HG02870 (cell line): Measurements from ENCODE around the gene FASTK.
A peak's percentile ranks its signal among the peaks of the same experiment; 100 is the strongest.

Experiments
- ATAC-seq: cut with Tn5 transposase; IDR thresholded peaks from one replicate; pipeline ENCODE4 v1.9.1; 2021; ENCODE audit warnings: mild to moderate bottlenecking, moderate library complexity; ENCODE audit not compliant: unreplicated experiment

FASTK gene

DNA sequence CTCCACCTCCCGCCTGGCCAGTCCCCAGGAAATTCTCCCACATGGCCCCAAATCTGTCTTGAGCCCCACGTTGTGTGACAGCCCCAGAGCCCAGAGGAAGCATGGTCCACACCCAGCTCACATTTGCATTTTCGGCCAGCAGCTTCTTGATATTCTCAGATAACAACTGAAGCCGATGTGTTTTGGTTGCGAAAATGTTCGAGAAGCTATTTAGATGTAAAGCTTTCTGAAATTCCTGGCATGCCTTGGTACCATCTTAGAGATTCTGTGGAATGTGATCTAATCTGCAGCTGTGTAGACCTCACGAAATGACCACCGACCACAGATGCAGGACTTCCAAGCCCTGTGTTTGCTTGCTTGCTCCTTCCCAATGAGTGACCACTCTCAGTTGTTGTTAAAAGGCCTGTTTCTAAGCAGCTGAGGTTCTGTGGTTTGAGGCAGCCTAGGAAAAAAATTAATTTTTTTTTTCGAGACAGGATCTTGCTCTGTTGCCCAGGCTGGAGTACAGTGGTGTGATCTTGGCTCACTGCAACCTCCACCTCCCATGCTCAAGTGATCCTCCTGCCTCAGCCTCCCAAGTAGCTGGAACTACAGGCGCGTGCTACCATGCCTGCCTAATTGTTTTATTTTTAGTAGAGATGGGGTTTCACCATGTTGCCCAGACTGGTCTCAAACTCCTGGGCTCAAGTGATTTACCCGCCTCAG is 12.4 kb downstream of the FASTK start:
- ATAC-seq = no peak

DNA sequence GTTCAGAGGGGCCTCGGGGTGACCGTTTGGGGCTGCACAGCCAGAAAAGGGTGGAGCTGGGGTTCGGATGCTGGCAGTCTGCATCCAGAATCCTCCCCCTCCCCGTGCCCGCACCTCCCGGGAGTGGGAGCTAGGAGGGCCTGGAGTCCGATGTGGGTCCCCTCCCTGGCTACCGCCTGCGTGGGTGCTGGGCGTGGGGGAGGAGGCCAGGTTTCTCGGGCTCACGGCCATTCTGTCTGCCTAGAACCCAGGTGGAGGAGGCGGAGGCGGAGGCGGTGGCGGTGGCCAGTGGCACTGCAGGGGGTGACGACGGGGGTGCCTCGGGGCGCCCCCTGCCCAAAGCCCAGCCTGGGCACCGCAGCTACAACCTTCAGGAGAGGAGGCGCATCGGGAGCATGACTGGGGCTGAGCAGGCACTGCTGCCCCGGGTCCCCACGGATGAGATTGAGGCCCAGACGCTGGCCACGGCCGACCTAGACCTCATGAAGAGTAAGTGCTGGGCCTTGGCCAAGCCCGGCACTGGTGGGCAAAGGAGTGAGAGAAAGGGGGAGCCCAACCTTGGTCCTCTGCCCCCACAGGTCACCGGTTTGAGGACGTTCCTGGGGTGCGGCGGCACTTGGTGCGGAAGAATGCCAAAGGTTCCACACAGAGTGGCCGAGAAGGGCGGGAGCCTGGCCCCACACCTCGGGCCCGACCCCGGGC is 14.2 kb downstream of the FASTK start:
- no peak for ATAC-seq

DNA sequence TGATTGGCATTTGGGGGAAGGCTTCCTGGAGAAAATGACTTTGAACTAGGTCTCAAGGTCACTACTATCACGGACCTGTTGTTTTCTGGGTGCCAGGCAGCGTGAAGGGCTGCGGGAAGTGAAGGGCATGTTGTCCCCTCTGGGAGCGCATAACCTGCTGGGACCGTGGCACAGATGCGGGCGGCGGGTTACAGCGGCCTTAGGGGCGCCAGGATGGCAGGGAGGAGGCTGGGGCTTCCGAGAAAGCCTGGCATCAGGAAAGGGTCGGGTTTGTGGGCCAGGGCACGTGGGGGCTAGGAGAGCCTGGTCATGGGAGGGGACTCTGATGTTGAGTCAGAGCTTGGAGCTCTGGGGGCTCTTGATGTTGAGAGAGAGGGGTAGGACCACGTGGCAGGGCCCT is 15.1 kb downstream of the FASTK start:
- ATAC-seq = no peak

GRCh38 chr7:151064993-151065392 is 15.6 kb downstream of the FASTK start:
- no peak for ATAC-seq

- ATAC-seq = no peak
Observed at GRCh38 chr7:151064454-151064853, 16.2 kb downstream of the FASTK start.

GRCh38 chr7:151063212-151063561 is 17.4 kb downstream of the FASTK start:
- no peak for ATAC-seq

GRCh38 chr7:151062399-151063211 is 18.0 kb downstream of the FASTK start:
- no peak for ATAC-seq

DNA sequence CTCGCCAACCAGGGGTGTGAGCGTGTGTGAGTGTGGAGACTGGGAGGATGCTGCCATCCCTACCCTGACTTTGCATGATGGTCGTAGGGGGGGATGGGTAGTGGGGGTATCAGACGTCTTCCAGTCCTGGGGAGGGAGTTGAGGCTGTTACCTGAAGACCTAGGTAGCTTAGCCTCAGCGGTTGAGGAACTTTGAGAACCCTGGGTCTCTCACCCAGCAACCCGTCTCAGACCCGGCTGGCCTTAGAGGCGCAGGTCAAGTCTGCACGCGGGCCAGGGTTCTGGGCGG is 18.6 kb downstream of the FASTK start:
- ATAC-seq = no peak

DNA sequence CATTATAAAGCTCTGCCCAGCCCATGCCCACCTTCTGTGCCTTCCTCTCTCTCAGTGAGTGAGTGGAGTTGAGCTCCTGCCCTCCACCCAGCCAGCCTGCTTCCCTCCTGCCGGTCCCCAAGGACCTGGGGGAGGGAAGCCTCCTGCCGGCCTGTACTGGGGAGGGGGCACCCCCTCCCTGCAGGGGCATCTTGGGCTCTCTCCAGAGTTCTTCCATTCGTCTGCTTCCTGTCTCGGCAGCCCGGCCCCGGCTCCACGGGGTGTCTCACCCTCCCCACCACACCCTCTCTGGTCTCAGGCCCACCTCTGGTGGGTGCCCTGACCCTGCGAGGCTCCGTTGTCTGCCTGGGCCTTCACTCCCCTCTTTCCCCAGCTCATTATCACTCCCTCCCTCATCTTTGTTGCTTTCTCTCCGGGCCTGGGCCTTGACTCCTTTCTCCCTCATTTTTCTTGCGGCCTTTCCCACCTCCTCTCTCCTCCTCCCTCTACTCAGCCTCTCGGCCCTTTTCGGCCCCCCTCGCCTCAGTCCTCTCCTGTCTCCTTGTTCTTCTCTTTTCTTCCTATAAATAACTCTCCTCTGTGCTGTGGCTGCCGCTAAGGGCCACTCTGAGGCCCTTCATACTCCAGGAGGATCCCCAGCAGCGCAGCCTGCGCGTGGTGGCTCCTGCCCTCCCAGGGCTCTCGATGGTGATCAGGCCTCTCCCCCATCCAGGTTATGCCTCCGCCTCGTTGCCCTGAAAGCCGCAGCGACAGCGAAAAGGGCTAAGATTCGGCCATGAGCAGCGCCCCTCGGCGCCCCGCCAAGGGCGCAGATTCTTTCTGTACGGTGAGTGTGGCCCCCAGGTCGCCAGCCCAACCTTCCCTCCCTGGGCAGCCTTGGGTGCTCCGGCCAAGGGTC is 19.1 kb downstream of the FASTK start:
- ATAC-seq = no peak

- no peak for ATAC-seq
Observed at GRCh38 chr7:151060416-151061212, 20.0 kb downstream of the FASTK start.

DNA sequence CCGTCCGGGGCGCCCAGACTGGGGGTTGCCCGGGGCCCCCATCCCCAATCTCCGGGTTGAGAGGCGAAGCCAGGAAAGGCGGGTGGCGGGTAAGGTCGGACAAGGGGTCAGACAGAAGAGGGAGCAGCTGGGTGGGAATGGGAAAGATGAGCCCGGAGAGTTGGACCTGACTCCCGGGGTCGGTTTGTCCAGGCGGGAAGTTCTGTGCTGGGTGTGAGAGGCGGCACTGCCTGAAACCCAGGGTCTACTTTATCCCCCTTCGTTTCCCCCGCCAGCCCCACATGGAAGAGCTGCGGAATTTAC is 20.5 kb downstream of the FASTK start:
- no peak for ATAC-seq

GRCh38 chr7:151059367-151060112 is 21.1 kb downstream of the FASTK start, which contains the start of gene SLC4A2:
SLC4A2 (plus strand) TSS chr7:151059589; CDS start chr7:151061988, 2,399 bp downstream.
- ATAC-seq = no peak

GRCh38 chr7:151058781-151059366 is 21.7 kb downstream of the FASTK start:
- ATAC-seq = no peak

DNA sequence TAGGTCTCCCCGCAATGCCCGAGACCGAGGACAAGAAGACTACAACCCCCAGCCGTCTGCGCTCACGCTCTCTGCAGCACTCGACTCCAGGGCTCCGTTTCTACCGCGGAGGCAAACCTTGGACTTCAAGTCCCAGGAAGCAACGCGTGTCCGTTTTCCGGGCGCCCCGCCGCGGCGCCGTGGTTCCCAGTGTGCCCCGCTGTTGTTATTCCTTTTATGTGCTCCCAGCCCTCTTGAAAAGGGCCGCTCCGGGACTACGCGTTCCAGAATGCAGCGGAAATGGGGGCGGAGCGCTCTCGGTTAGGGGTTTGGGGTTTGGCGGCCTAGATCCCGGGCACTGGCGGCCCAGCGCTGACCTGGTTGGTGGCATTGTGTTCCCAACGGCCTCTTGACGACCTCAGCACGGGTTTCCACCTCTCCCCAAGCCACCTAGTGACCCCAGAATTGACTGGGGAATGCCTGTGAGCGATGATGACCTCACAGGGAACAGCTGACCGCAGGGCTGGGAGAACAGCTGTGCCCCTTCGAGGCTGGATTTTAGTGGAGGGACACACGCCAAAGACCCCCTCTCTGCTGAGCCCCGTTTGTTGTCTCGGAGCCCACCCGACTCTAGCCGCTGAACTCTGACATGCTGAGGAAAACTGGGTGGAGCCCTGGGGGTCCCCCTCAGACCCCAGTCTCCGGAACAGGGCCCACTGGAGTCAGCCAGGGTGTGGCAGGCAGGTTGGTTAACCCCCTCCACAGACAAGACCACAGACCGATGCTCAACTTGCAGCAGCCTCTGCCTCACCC is 22.4 kb downstream of the FASTK start:
- ATAC-seq = peak; percentile 89

GRCh38 chr7:151057506-151057988 is 23.1 kb downstream of the FASTK start, which contains the start of gene CDK5:
CDK5 (minus strand) TSS chr7:151057897; CDS start chr7:151057848, 49 bp downstream.
- ATAC-seq = peak; percentile 9

DNA sequence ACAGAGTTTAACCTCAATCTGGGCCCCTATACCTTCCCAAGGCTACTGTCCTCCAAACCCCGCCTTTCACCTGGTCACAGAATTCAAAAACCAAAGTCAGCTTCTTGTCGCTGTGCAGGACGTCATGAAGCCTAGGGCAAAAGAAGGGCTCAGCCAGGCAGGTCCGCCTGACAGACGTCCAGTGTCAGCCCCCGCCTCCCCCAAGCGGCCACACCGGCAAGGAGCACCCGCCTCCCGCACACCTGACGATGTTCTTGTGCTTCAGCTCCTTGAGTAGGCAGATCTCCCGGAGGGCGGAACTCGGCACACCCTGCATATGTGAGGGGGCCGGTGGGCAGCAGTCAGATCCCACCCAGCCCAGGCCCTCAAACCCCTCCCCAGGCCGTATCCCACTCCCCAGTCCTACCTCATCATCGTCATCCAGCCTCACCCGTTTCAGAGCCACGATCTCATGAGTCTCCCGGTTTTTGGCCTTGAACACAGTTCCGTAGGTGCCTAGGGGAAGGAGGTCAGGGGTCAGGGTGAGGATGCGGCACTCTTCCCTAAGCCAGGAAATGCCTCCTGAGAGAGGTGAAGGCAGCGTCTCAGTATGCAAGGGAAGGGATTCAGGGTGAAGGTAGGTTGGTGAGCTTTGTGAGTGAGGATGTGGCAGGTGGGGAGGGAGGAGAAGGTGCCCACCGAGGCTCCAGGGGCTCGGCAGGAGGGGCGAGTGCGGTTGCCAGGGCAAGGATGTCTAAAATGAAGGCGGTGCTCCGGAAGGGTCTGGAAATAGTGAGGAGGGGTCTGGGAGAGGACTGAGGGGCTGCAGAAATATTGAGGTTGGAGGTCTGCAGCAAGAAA is 23.7 kb downstream of the FASTK start:
- ATAC-seq = no peak

- no peak for ATAC-seq
Observed at GRCh38 chr7:151056283-151056665, 24.3 kb downstream of the FASTK start.
